OCI-LY7 (cell line): Measurements from ENCODE around the gene CTCF. TPM values are rescaled to one million over a fixed set of nuclear protein-coding genes. Genes with fewer than 3 reads are reported as not detected.

ENCODE experiments used
- BruUV-seq: library from RNA; stranded (reverse); fragments of 400-500 nt; replicated peaks from 2 replicates; lab custom pipeline; 2021; lab: Mats Ljungman, UMichigan
- CTCF ChIA-PET: fragments of 300-600 bp; sonication (Branson Sonifier 250); formaldehyde crosslinking; loops from one replicate; lab custom pipeline; 2022; ENCODE audit warnings: antibody characterized with exemption; ENCODE audit not compliant: unreplicated experiment; lab: Charles Lee
- POLR2A ChIA-PET: fragments of 300-600 bp; sonication (Branson Sonifier 250); formaldehyde crosslinking; loops from one replicate; lab custom pipeline; 2022; ENCODE audit warnings: antibody characterized with exemption; lab: Charles Lee
- DNase-seq: peaks from one replicate; pipeline ENCODE4 v3.0.0-alpha.2; 2015; ENCODE audit warnings: low spot score
- H2AFZ ChIP-seq: fragments of 200-600 bp; sonication (generic), shearing (Covaris generic); 2 replicates; pipeline ENCODE4 v1.6.1; 2014; ENCODE audit warnings: mild to moderate bottlenecking, antibody characterized with exemption, low read length, moderate library complexity
- H3K27ac ChIP-seq: fragments of 200-600 bp; sonication (generic); 2 replicates; pipeline ENCODE4 v1.5.1; 2014; ENCODE audit warnings: mixed run types, low read depth, mild to moderate bottlenecking, moderate library complexity, low read length, inconsistent platforms; ENCODE audit not compliant: poor library complexity, severe bottlenecking
- H3K36me3 ChIP-seq: fragments of 200-600 bp; sonication (generic); 2 replicates; pipeline ENCODE4 v1.6.1; 2014; ENCODE audit warnings: mild to moderate bottlenecking, antibody characterized with exemption, low read length, moderate library complexity, mixed read lengths; ENCODE audit not compliant: insufficient read depth
- H3K4me1 ChIP-seq: fragments of 200-600 bp; sonication (generic); 2 replicates; pipeline ENCODE4 v1.5.1; 2014; ENCODE audit warnings: mild to moderate bottlenecking, low read length; ENCODE audit not compliant: insufficient read depth, poor library complexity, severe bottlenecking
- H3K4me2 ChIP-seq: fragments of 200-600 bp; sonication (generic); 2 replicates; pipeline ENCODE4 v1.6.1; 2014; ENCODE audit warnings: mild to moderate bottlenecking, low read length
- H3K4me3 ChIP-seq: fragments of 200-600 bp; sonication (generic); 2 replicates; pipeline ENCODE4 v1.5.1; 2014; ENCODE audit warnings: mild to moderate bottlenecking, low read depth, low read length; ENCODE audit not compliant: poor library complexity, severe bottlenecking
- H3K79me2 ChIP-seq: fragments of 200-600 bp; sonication (generic); 2 replicates; pipeline ENCODE4 v1.6.1; 2016; ENCODE audit warnings: low read depth, mild to moderate bottlenecking, low read length, moderate library complexity, mixed read lengths; ENCODE audit not compliant: insufficient read depth
- H3K9me2 ChIP-seq: fragments of 200-600 bp; sonication (generic); 2 replicates; pipeline ENCODE4 v1.6.1; 2016; ENCODE audit warnings: mild to moderate bottlenecking, low read length, mixed read lengths; ENCODE audit not compliant: insufficient read depth
- H3K9me3 ChIP-seq: fragments of 200-600 bp; sonication (generic); 2 replicates; pipeline ENCODE4 v1.6.1; 2014; ENCODE audit warnings: mild to moderate bottlenecking, mixed run types, low read length, mixed read lengths
- H4K20me1 ChIP-seq: fragments of 200-600 bp; sonication (generic); 2 replicates; pipeline ENCODE4 v1.6.1; 2014; ENCODE audit warnings: mild to moderate bottlenecking, antibody characterized with exemption, low read length, moderate library complexity, mixed read lengths; ENCODE audit not compliant: insufficient read depth
- EZH2phosphoT487 ChIP-seq: fragments of 200-600 bp; sonication (generic); IDR thresholded peaks from 2 replicates; pipeline ENCODE4 v1.6.1; 2018; ENCODE audit warnings: low read depth, borderline replicate concordance, mild to moderate bottlenecking, mixed run types, antibody characterized with exemption, low read length, moderate library complexity, mixed read lengths
- intact Hi-C: fragments of 100-400 bp; cut with micrococcal nuclease; formaldehyde crosslinking; loops from one replicate; pipeline ENCODE4 v1.10.0; 2022; ENCODE audit not compliant: unreplicated experiment
- total RNA-seq, 2 experiments: library from RNA; depleted of rRNA in 1 of 2; stranded (reverse); fragments of >200 nt in 1 of 2; shearing (Covaris generic) in 1 of 2; gene quantifications; 2 replicates each; pipeline ENCODE4 v1.2.3, GENCODE V29; 2014 to 2022
- TF ChIP-seq, protein P1 (sequence below): fragments of 200-600 bp; sonication (generic); conservative IDR thresholded peaks from 2 replicates; pipeline ENCODE4 v1.5.1; 2014; ENCODE audit warnings: mild to moderate bottlenecking, antibody characterized with exemption, low read length, moderate library complexity, mixed read lengths

Gene CTCF
- total RNA-seq, 2 experiments from 2014 or later: 70.6 to 83.5 TPM

- POLR2A ChIA-PET: interaction anchor here (12.9 kb wide), 1 partner anchor 12 kb away, joined by 251 read pairs; the partner anchor contains the start of gene CTCF
- Histone ChIP-seq H2AFZ (no peak overlapping the region), H3K9me3 (no peaks in the 10 kb centered on the region), H3K79me2 (peaks cover 60% of the 10 kb centered on the region), H3K4me1 (peaks cover 98% of the 10 kb centered on the region), H3K4me3 (peak overlapping the region; percentile 64), H4K20me1 (no peaks in the 10 kb centered on the region), H3K36me3 (peaks cover 32% of the 10 kb centered on the region; the same call in 1 of the 2 replicates), H3K4me2 (peak overlapping the region; percentile 85), H3K9me2 (no peaks in the 10 kb centered on the region), H3K27ac (peak overlapping the region; percentile 98)
- DNase-seq: no peak
- TF ChIP-seq, protein P1, sequence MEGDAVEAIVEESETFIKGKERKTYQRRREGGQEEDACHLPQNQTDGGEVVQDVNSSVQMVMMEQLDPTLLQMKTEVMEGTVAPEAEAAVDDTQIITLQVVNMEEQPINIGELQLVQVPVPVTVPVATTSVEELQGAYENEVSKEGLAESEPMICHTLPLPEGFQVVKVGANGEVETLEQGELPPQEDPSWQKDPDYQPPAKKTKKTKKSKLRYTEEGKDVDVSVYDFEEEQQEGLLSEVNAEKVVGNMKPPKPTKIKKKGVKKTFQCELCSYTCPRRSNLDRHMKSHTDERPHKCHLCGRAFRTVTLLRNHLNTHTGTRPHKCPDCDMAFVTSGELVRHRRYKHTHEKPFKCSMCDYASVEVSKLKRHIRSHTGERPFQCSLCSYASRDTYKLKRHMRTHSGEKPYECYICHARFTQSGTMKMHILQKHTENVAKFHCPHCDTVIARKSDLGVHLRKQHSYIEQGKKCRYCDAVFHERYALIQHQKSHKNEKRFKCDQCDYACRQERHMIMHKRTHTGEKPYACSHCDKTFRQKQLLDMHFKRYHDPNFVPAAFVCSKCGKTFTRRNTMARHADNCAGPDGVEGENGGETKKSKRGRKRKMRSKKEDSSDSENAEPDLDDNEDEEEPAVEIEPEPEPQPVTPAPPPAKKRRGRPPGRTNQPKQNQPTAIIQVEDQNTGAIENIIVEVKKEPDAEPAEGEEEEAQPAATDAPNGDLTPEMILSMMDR: no peak
- TF ChIP-seq EZH2phosphoT487: no peak
- BruUV-seq: no TSS peak
- CTCF ChIA-PET: no interaction called here
- intact Hi-C loops: loop anchor here (10.0 kb wide), 1 partner anchor 256 kb away; the partner anchor contains the start of genes RANBP10 and TSNAXIP1
These were observed 13.1 kb upstream of the CTCF start for GRCh38 chr16:67549240-67549639.

DNA sequence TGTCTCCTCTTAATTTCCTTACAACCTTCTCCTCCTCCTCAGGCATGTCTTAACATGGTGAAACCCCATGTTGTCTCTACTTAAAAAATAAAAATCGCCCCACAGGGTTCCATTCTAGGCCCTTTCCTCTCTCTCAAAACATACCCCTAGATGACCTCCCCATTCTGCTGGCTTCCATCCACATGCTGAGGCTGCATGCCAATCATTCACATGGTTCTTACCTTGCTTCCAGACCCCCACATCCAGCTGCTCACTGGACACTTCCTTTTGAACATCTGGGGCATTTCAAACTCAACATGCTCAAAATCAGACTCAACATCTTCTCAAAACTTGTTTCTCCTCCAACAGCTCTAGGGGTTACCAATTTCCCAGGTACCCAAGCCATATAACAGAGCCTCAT, 12.4 kb upstream of the CTCF start:
- no peak for TF ChIP-seq EZH2phosphoT487
- TF ChIP-seq, protein P1: no peak
- Histone ChIP-seq H3K9me3 (no peaks in the 10 kb centered on the region), H2AFZ (no peak overlapping the region), H3K4me2 (peak overlapping the region; percentile 85), H4K20me1 (no peaks in the 10 kb centered on the region), H3K36me3 (peaks cover 34% of the 10 kb centered on the region; the same call in 1 of the 2 replicates), H3K9me2 (no peaks in the 10 kb centered on the region), H3K4me3 (no peak overlapping the region), H3K27ac (peak overlapping the region; percentile 98), H3K4me1 (peaks cover 98% of the 10 kb centered on the region), H3K79me2 (peaks cover 67% of the 10 kb centered on the region)
- ChIA-PET CTCF (no interaction called here), POLR2A (interaction anchor here (1.1 to 12.9 kb wide), 2 partner anchors 11 to 95 kb away, joined by 3 to 251 read pairs; partner anchors contain the start of genes CARMIL2 and CTCF)
- no TSS peak for BruUV-seq
- intact Hi-C loops: loop anchor here (10.0 kb wide), 1 partner anchor 255 kb away; the partner anchor contains the start of genes RANBP10 and TSNAXIP1
- DNase-seq: no peak

DNA sequence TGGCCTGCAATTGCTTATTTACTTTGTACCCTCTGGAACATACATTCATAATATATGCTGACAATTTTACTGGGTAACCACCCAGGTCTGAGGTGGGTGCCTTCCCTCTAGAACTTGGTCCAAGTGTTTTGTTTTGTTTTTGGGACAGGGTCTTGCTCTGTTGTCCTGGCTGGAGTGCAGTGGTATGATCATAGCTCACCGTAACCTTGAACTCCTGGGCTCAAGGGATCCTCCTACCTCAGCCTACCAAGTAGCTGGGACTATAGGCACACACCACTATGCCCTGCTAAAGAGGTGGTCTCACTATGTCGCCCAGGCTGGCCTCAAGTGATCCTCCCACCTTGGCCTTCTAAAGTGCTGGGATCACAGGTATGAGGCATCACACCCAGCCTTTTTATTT, 11.2 kb upstream of the CTCF start:
- H3K79me2 ChIP-seq: peaks cover 76% of the 10 kb centered on the region
- H3K4me3 ChIP-seq: no peak overlapping the region
- ChIA-PET CTCF (interaction anchor here (1.2 to 1.6 kb wide), 2 partner anchors 10 to 18 kb away, joined by 4 to 6 read pairs; no protein-coding TSS in a partner anchor), POLR2A (interaction anchor here (0.8 to 12.9 kb wide), 5 partner anchors 10 to 109 kb away, joined by 3 to 251 read pairs (median 4); partner anchors contain the start of genes ACD, CARMIL2 and CTCF)
- TF ChIP-seq, protein P1: no peak
- no peak for TF ChIP-seq EZH2phosphoT487
- H3K4me1 ChIP-seq: peaks cover 98% of the 10 kb centered on the region
- H2AFZ ChIP-seq: no peak overlapping the region
- no peak for DNase-seq
- intact Hi-C loops: no loop called here
- H3K9me3 ChIP-seq: no peaks in the 10 kb centered on the region
- H3K4me2 ChIP-seq: peak overlapping the region; percentile 59
- H4K20me1 ChIP-seq: no peaks in the 10 kb centered on the region
- no peaks in the 10 kb centered on the region for H3K9me2 ChIP-seq
- no TSS peak for BruUV-seq
- H3K27ac ChIP-seq: peak overlapping the region; percentile 98
- peaks cover 43% of the 10 kb centered on the region; the same call in 1 of the 2 replicates for H3K36me3 ChIP-seq
